HFF-Myc (cell line): Measurements from ENCODE around the gene JRKL.
"Not testable (repeated sequence)": the region's sequence is repeated elsewhere in the genome, so short reads cannot be mapped to it uniquely, and the experiment has no call there.

Experiments
- DNase-seq: peaks from one replicate; pipeline ENCODE4 v3.0.0-alpha.2; 2011; ENCODE audit warnings: low read depth; ENCODE audit errors: extremely low read depth
- H3K4me3 ChIP-seq: replicated peaks from 2 replicates; pipeline ENCODE4 v1.5.1; 2011; ENCODE audit warnings: low read depth, mild to moderate bottlenecking, control low read depth, low read length
- TF ChIP-seq, protein P1 (sequence below): IDR thresholded peaks from 2 replicates; pipeline ENCODE4 v1.5.1; 2012; ENCODE audit warnings: mild to moderate bottlenecking, low read depth, low read length, control low read depth; ENCODE audit errors: missing control alignments

The JRKL gene

GRCh38 chr11:96412761-96413381 lies 23.1 kb downstream of the JRKL start:
- no peak for DNase-seq
- TF ChIP-seq, protein P1, sequence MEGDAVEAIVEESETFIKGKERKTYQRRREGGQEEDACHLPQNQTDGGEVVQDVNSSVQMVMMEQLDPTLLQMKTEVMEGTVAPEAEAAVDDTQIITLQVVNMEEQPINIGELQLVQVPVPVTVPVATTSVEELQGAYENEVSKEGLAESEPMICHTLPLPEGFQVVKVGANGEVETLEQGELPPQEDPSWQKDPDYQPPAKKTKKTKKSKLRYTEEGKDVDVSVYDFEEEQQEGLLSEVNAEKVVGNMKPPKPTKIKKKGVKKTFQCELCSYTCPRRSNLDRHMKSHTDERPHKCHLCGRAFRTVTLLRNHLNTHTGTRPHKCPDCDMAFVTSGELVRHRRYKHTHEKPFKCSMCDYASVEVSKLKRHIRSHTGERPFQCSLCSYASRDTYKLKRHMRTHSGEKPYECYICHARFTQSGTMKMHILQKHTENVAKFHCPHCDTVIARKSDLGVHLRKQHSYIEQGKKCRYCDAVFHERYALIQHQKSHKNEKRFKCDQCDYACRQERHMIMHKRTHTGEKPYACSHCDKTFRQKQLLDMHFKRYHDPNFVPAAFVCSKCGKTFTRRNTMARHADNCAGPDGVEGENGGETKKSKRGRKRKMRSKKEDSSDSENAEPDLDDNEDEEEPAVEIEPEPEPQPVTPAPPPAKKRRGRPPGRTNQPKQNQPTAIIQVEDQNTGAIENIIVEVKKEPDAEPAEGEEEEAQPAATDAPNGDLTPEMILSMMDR, result no peak

DNA sequence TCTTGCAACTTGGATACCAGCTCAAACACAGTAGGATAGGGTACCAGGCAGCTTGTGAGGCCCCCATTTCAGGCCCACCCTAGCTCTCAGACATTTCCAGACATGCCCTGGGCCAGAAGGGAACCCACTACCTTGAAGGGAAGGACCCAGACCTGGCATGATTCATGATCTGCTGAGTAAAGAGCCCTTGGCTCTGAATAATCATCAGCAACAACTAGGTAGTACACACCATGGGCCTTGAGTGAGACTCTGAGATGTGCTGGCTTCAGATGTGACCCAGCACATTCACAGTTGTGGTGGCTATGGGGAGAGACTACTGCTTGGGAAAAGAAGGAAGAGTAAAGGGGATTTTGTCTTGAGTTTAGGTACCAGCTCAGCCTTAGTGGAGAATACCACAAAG lies 23.6 kb downstream of the JRKL start:
- no peak overlapping the region for H3K4me3 ChIP-seq
- no peak for DNase-seq
- TF ChIP-seq, protein P1, result no peak

More at GRCh38 chr11:96412761-96413381, 23.1 kb downstream of the JRKL start:
- no peak overlapping the region for H3K4me3 ChIP-seq

DNA sequence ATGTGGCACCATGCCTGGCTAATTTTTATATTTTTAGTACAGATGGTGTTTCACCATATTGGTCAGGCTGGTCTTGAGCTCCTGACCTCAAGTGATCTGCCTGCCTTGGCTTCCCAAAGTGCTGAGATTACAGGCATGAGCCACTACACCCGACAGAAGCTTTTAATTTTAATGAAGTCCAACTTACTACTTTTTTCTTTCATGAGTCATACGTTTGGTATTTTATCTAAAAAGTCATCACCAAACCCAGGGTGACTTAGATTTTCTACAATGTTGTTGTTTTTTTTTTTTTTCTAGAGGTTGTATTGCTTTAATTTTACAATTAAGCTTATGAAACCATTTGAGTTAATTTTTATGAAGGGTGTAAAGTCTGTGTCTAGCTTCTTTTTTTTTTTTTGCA lies 34.9 kb downstream of the JRKL start:
- TF ChIP-seq, protein P1, result no peak
- H3K4me3 ChIP-seq, result no peak overlapping the region
- peak; percentile 27 for DNase-seq

- TF ChIP-seq, protein P1, result no peak
- no peak for DNase-seq
- H3K4me3 ChIP-seq, result no peak overlapping the region
These were observed 40.9 kb downstream of the JRKL start for GRCh38 chr11:96430668-96431067.

- not testable (repeated sequence) for H3K4me3 ChIP-seq, DNase-seq
These were observed 42.8 kb downstream of the JRKL start for GRCh38 chr11:96432654-96433053.
